ENCODE measurements around the gene MACO1.
"Not testable (repeated sequence)": the region's sequence is repeated elsewhere in the genome, so short reads cannot be mapped to it uniquely, and the experiment has no call there.

The MACO1 gene

DNA sequence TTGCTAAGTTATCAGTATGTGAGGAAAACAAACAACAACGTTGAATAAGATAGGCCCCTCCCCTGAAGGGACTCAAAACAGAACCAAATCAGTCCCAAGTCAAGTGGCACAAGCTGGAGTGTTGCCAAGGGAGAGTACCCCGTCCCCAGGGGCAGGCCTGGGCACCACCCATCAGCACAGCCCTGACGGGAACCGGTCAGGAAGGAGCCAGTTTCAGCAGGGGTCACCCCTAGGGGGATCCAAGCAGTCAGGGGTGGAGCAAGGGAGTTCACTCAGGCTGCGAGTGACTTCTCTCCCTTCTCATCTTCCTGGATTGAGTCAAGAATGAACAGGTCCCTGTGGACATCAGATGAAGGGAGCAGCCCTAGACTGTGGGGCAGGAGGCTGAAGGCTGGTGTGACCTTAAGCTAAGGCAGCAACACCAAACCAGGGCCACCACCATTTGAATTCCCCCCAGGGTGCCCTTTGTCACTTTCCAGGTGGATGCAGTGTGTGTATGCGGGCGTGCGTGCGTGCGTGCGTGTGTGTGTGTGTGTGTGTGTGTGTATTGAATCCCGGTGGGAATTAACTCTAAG, 24.9 kb upstream of the MACO1 start:
- not testable (repeated sequence) for H3K36me3 ChIP-seq (ENCODE audit: control insufficient read depth, insufficient read depth, low read length); H3K27ac ChIP-seq (ENCODE audit: low read depth, low read length); H2AK5ac ChIP-seq (ENCODE audit: low read length); H3K79me1 ChIP-seq (ENCODE audit: low read length); H3K56ac ChIP-seq (ENCODE audit: low read length); H3K23ac ChIP-seq (ENCODE audit: low read length); H4K8ac ChIP-seq (ENCODE audit: low read depth, low read length); H3K27me3 ChIP-seq (ENCODE audit: insufficient read depth, low read length, poor library complexity); H3K18ac ChIP-seq (ENCODE audit: low read length); H3K4ac ChIP-seq (ENCODE audit: low read depth, low read length); H2BK120ac ChIP-seq (ENCODE audit: low read depth, low read length); H2BK5ac ChIP-seq (ENCODE audit: low read length); H4K5ac ChIP-seq (ENCODE audit: low read length); DNase-seq; H3K79me2 ChIP-seq (ENCODE audit: control insufficient read depth, insufficient read depth, low read length); H2BK15ac ChIP-seq (replicated peaks; ENCODE audit: low read depth); H3K9ac ChIP-seq (ENCODE audit: low read length); H3K4me3 ChIP-seq (ENCODE audit: low read length); H3K4me1 ChIP-seq (ENCODE audit: control insufficient read depth, low read depth, low read length); H3K4me2 ChIP-seq (ENCODE audit: low read length)
- WGBS (ENCODE audit: extremely low coverage, insufficient coverage, low lambda C conversion rate), result no CpG with 5 or more reads among the region's 12 CpGs

DNA sequence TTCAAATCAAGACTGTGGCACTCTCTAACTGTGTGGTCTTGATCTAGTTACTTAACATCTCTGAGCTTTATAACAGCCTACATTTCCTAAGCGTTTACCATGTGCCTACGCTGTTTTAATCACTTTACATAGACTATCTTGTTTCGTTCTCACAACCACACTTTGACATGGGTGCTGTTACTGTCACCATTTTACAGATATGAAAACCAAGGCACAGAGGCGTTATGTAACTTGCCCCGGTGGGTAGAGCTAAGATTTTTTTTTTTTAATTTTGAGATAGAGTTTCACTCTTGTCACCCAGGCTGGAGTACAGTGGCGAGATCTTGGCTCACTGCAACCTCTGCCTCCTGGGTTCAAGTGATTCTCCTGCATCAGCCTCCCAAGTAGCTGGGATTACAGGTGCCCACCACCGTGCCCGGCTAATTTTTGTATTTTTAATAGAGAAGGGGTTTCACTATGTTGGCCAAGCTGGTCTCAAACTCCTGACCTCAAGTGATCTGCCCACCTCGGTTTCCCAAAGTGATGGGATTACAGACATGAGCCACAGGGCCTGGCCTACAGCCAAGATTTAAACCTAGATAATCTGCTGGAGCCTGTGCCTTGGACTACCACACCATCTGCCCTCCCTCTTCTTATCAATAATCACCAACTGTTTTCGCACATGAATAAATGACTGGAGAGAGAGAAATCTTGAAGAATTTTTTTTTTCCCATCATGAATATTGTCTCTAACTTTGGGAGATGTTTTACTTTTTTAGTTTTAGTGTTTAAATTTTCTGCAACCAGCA, 20.9 kb upstream of the MACO1 start:
- not testable (repeated sequence) for H2BK5ac ChIP-seq (ENCODE audit: low read length); H4K5ac ChIP-seq (ENCODE audit: low read length); H3K18ac ChIP-seq (ENCODE audit: low read length); H3K79me2 ChIP-seq (ENCODE audit: control insufficient read depth, insufficient read depth, low read length); H2AK5ac ChIP-seq (ENCODE audit: low read length); H3K4me3 ChIP-seq (ENCODE audit: low read length); H3K27ac ChIP-seq (ENCODE audit: low read depth, low read length); H2BK120ac ChIP-seq (ENCODE audit: low read depth, low read length); H4K8ac ChIP-seq (ENCODE audit: low read depth, low read length); H3K4ac ChIP-seq (ENCODE audit: low read depth, low read length); H2BK15ac ChIP-seq (replicated peaks; ENCODE audit: low read depth); H3K4me1 ChIP-seq (ENCODE audit: control insufficient read depth, low read depth, low read length); H3K27me3 ChIP-seq (ENCODE audit: insufficient read depth, low read length, poor library complexity); H3K56ac ChIP-seq (ENCODE audit: low read length); H3K79me1 ChIP-seq (ENCODE audit: low read length); H3K36me3 ChIP-seq (ENCODE audit: control insufficient read depth, insufficient read depth, low read length); H3K9ac ChIP-seq (ENCODE audit: low read length); H3K23ac ChIP-seq (ENCODE audit: low read length); DNase-seq; H3K4me2 ChIP-seq (ENCODE audit: low read length)
- no CpG with 5 or more reads among the region's 10 CpGs for WGBS (ENCODE audit: extremely low coverage, insufficient coverage, low lambda C conversion rate)

DNA sequence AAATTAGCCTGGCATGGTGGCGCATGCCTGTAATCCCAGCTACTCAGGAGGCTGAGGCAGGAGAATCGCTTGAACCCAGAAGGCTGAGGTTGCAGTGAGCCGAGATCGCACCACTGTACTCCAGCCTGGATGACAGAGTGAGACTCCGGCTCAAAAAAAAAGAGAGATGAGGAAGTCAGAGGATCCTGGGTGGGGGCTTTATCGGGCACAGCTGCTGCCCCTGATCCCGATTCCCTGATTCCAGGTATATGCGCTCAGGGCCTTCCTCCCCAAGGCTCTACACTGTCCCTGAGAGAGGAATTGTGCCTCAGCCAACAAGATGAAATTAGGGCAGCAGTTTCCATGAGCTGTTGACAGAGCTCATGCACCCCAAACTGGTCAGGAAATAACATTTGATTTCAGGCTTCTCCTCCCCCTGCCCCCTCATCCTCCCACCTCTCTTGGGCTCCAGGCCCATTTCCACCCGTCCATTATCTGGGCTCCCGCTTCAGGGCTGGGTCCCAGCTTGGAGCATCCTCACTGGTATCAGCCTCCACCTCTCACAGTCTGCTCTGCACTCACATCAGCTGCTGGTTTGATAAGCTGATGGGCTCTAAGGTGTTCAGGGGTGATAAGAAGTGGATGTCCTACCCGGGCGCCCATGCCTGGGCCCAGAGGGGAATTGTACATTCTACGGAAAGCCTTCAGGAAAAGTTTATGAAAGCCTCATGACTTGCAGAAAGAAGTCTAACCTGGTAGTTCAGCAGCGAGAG, 17.6 kb upstream of the MACO1 start:
- not testable (repeated sequence) for H2AK5ac ChIP-seq (ENCODE audit: low read length); H2BK15ac ChIP-seq (replicated peaks; ENCODE audit: low read depth); H3K27ac ChIP-seq (ENCODE audit: low read depth, low read length); H2BK120ac ChIP-seq (ENCODE audit: low read depth, low read length); H3K4me2 ChIP-seq (ENCODE audit: low read length); H3K4me3 ChIP-seq (ENCODE audit: low read length); DNase-seq; H3K4me1 ChIP-seq (ENCODE audit: control insufficient read depth, low read depth, low read length); H3K23ac ChIP-seq (ENCODE audit: low read length); H3K79me1 ChIP-seq (ENCODE audit: low read length); H3K4ac ChIP-seq (ENCODE audit: low read depth, low read length); H3K27me3 ChIP-seq (ENCODE audit: insufficient read depth, low read length, poor library complexity); H3K18ac ChIP-seq (ENCODE audit: low read length); H3K79me2 ChIP-seq (ENCODE audit: control insufficient read depth, insufficient read depth, low read length); H4K5ac ChIP-seq (ENCODE audit: low read length); H3K56ac ChIP-seq (ENCODE audit: low read length); H3K9ac ChIP-seq (ENCODE audit: low read length); H2BK5ac ChIP-seq (ENCODE audit: low read length); H4K8ac ChIP-seq (ENCODE audit: low read depth, low read length); H3K36me3 ChIP-seq (ENCODE audit: control insufficient read depth, insufficient read depth, low read length)
- no CpG with 5 or more reads among the region's 14 CpGs for WGBS (ENCODE audit: extremely low coverage, insufficient coverage, low lambda C conversion rate)

DNA sequence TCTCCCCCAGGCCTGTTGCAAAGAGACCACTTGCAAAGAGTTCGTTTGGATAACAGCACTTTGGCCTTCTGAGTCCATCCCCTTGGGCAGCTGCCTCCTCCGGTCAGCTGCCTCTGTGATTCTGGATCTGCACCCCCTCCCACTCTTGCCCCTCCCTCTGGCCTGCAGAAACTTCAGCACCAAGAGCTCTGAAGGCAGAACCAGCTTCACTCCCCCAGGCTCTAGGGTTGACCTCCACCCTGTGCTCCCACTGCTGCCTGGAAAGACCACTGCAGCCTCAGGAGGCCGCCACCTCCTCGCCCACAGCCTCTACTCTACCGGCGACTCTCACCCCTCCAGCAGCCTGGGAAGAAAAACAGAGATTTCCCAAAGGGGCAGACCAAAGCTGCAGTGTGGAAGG, 16.5 kb upstream of the MACO1 start:
- not testable (repeated sequence) for H3K79me2 ChIP-seq (ENCODE audit: control insufficient read depth, insufficient read depth, low read length); H2BK15ac ChIP-seq (replicated peaks; ENCODE audit: low read depth); H3K4me3 ChIP-seq (ENCODE audit: low read length); H3K79me1 ChIP-seq (ENCODE audit: low read length); H3K56ac ChIP-seq (ENCODE audit: low read length); H3K9ac ChIP-seq (ENCODE audit: low read length); H3K18ac ChIP-seq (ENCODE audit: low read length); H3K4me2 ChIP-seq (ENCODE audit: low read length); H3K27ac ChIP-seq (ENCODE audit: low read depth, low read length); H3K4ac ChIP-seq (ENCODE audit: low read depth, low read length); H3K4me1 ChIP-seq (ENCODE audit: control insufficient read depth, low read depth, low read length); H2AK5ac ChIP-seq (ENCODE audit: low read length); H4K5ac ChIP-seq (ENCODE audit: low read length); H2BK120ac ChIP-seq (ENCODE audit: low read depth, low read length); H3K23ac ChIP-seq (ENCODE audit: low read length); H2BK5ac ChIP-seq (ENCODE audit: low read length); H4K8ac ChIP-seq (ENCODE audit: low read depth, low read length); H3K36me3 ChIP-seq (ENCODE audit: control insufficient read depth, insufficient read depth, low read length); DNase-seq; H3K27me3 ChIP-seq (ENCODE audit: insufficient read depth, low read length, poor library complexity)
- WGBS (ENCODE audit: extremely low coverage, insufficient coverage, low lambda C conversion rate), result no CpG with 5 or more reads among the region's 6 CpGs

DNA sequence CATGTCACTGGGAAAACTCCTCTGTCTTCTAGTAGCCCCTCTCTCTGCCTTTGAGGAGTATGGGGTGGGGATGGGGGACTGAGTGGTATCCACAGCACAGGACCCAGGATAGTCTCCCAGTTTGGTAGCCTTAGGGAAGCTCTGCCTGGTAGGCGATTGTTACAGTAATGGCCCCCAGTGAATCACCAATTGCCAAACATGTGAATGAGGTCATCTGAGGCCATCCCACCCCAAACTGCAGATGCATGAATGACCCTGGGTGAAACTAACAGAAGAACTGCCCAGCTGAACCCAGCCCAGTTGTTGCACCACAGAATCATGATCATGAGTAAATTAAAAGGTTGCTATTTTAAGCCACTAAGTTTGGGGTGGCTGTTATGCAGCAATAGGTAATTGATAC, 16.1 kb upstream of the MACO1 start:
- H3K56ac ChIP-seq (ENCODE audit: low read length); H3K79me1 ChIP-seq (ENCODE audit: low read length); H3K4me1 ChIP-seq (ENCODE audit: control insufficient read depth, low read depth, low read length); H2BK120ac ChIP-seq (ENCODE audit: low read depth, low read length); H3K18ac ChIP-seq (ENCODE audit: low read length); H3K27ac ChIP-seq (ENCODE audit: low read depth, low read length); H3K4ac ChIP-seq (ENCODE audit: low read depth, low read length); H3K9ac ChIP-seq (ENCODE audit: low read length); H3K79me2 ChIP-seq (ENCODE audit: control insufficient read depth, insufficient read depth, low read length); H3K23ac ChIP-seq (ENCODE audit: low read length); H4K8ac ChIP-seq (ENCODE audit: low read depth, low read length); H3K4me2 ChIP-seq (ENCODE audit: low read length); H3K27me3 ChIP-seq (ENCODE audit: insufficient read depth, low read length, poor library complexity); DNase-seq; H2BK5ac ChIP-seq (ENCODE audit: low read length); H4K5ac ChIP-seq (ENCODE audit: low read length); H3K4me3 ChIP-seq (ENCODE audit: low read length); H2AK5ac ChIP-seq (ENCODE audit: low read length); H3K36me3 ChIP-seq (ENCODE audit: control insufficient read depth, insufficient read depth, low read length); H2BK15ac ChIP-seq (replicated peaks; ENCODE audit: low read depth): not testable (repeated sequence)
- WGBS (ENCODE audit: extremely low coverage, insufficient coverage, low lambda C conversion rate), result no CpG with 5 or more reads among the region's 1 CpG
